ENCODE results near the gene IFI16. TPM values are rescaled to one million over a fixed set of nuclear protein-coding genes. Genes with fewer than 3 reads are reported as not detected.
A peak's percentile ranks its signal among the peaks of the same experiment; 100 is the strongest.
"Not testable (repeated sequence)": the region's sequence is repeated elsewhere in the genome, so short reads cannot be mapped to it uniquely, and the experiment has no call there.

Gene IFI16
- total and polyA plus RNA-seq, 10 of the 15 experiments (the other 5 are each of a cell fraction or from before 2014, with no cell fraction given) = 120 to 375 (median 188) TPM

DNA sequence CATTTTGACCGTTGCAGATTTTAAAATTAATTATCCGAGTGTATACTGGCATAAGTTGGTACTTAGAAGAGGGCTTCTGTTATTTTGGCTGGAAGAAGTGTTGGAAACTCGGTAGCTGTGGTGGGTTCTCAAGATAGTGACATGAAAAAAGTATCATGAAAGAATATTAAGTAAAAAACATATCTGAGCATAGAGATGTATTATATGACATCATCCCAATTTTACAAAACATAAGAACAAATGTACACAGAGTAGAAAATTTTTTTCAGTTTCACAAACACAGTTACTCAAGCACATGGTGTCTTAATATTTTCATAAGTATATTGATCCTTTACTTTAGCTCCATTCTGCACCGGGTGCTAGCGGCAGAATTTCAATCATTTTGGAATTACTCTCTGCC is 684 bp downstream of the IFI16 start:
- Histone ChIP-seq H3K27ac (ENCODE audit: control insufficient read depth, insufficient read depth) (peak overlapping the region; percentile 100), H4K20me1 (ENCODE audit: control insufficient read depth, insufficient read depth) (no peaks in the 10 kb centered on the region), H3K36me3 (ENCODE audit: control insufficient read depth in 2 of 2, insufficient read depth in 2 of 2, low read length in 1 of 2) (peaks cover 0 to 4% of the 10 kb centered on the region in 2 experiments; a peak in 1 of 4 replicates), H3K4me2 (ENCODE audit: control insufficient read depth, insufficient read depth) (peak overlapping the region; percentile 97; the same call in 1 of the 2 replicates), H2AFZ (ENCODE audit: control insufficient read depth, low read depth, low read length) (no peak overlapping the region), H3K9me3 (replicated peaks; ENCODE audit: control insufficient read depth, insufficient read depth, low read length) (no peaks in the 10 kb centered on the region; the same call in 2 of the 3 replicates), H3K9ac (ENCODE audit: control insufficient read depth, insufficient read depth, low read length) (peak overlapping the region; percentile 99), H3K4me3 (peak overlapping the region; percentile 91), H3K4me1 (ENCODE audit: control insufficient read depth, insufficient read depth, low read length) (peaks cover 17% of the 10 kb centered on the region; the same call in 1 of the 2 replicates), H3K27me3 (replicated peaks in 1 of 2; ENCODE audit: control insufficient read depth in 2 of 2, insufficient read depth in 2 of 2, low read length in 1 of 2) (no peaks in the 10 kb centered on the region), H3K79me2 (ENCODE audit: control insufficient read depth, insufficient read depth, low read length) (peaks cover 66% of the 10 kb centered on the region)
- intact Hi-C loops (cut with micrococcal nuclease; ENCODE audit: unreplicated experiment) = no loop called here
- ChIA-PET POLR2A (interaction anchor here (0.6 to 4.5 kb wide), 4 partner anchors 24 to 178 kb away, joined by 3 to 46 read pairs (median 22); partner anchors contain the start of gene AIM2), RAD21 (ENCODE audit: unreplicated experiment) (interaction anchor here (3.4 kb wide), 1 partner anchor 62 kb away, joined by 25 read pairs; no protein-coding TSS in a partner anchor), CTCF (interaction anchor here (0.6 to 4.3 kb wide), 2 partner anchors 62 to 1037 kb away, joined by 3 to 37 read pairs; no protein-coding TSS in a partner anchor), SMC1A (ENCODE audit: uncharacterized antibody, unreplicated experiment) (interaction anchor here (0.8 to 3.8 kb wide), 9 partner anchors 10 to 179 kb away, joined by 3 to 32 read pairs (median 6); partner anchors contain the start of genes AIM2 and MNDA)
- DNase-seq (ENCODE audit: low read depth, low spot score) = no peak
- BruUV-seq (replicated peaks) = no TSS peak
- in situ Hi-C loops (cut with MboI) = no loop called here
- WGBS (ENCODE audit: insufficient coverage, insufficient replicate concordance, low lambda C conversion rate, missing lambda C conversion rate) = under 1% methylated on average over 5 of the region's 5 CpGs
- no peak for FAIRE-seq
- TF ChIP-seq NFYA (IDR thresholded peaks at IDR 0.05; ENCODE audit: borderline replicate concordance, low read depth, low read length) = no peak
- TF ChIP-seq SUZ12 (IDR thresholded peaks at IDR 0.05; ENCODE audit: unreplicated experiment) = no peak
- no peak for TF ChIP-seq KAT2A (conservative IDR thresholded peaks at IDR 0.05; ENCODE audit: control insufficient read depth, low read depth, low read length)
- TF ChIP-seq BCL11A (IDR thresholded peaks at IDR 0.05; ENCODE audit: low read depth, low read length) = no peak
- peak; percentile 40; the same call in 1 of the 2 replicates for TF ChIP-seq MXI1 (IDR thresholded peaks at IDR 0.05; ENCODE audit: low read depth, low read length)
- TF ChIP-seq ATF7 (IDR thresholded peaks at IDR 0.05; ENCODE audit: low read depth) = peak; percentile 94
- peak; percentile 1; the same call in 2 of the 3 replicates for ATAC-seq

DNA sequence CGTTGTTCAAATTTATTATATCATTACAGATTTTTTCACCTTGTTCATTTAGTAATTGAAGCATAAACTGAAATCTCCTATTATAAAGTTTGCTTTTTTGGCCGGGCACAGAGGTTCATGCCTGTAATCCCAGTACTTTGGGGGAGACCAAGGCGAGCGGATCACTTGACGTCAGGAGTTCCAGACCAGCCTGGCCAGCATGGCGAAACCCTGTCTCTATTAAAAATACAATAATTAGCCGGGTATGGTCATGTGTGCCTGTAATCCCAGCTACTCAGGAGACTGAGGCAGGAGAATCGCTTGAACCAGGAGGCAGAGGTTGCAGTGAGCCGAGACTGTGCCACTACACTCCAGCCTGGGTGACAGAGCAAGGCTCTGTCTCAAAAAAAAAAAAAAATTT is 1.3 kb downstream of the IFI16 start:
- Histone ChIP-seq H3K4me1 (ENCODE audit: control insufficient read depth, insufficient read depth, low read length) (peaks cover 18% of the 10 kb centered on the region; the same call in 1 of the 2 replicates), H3K27ac (ENCODE audit: control insufficient read depth, insufficient read depth) (peak overlapping the region; percentile 100), H3K9ac (ENCODE audit: control insufficient read depth, insufficient read depth, low read length) (peak overlapping the region; percentile 99), H3K4me3 (peak overlapping the region; percentile 91), H3K79me2 (ENCODE audit: control insufficient read depth, insufficient read depth, low read length) (peaks cover 72% of the 10 kb centered on the region)
- TF ChIP-seq MLLT1 (IDR thresholded peaks at IDR 0.05) = peak; percentile 60; the same call in 1 of the 2 replicates
- TF ChIP-seq POLR2AphosphoS5 (IDR thresholded peaks at IDR 0.05; ENCODE audit: low read length) = 0 out of 2 replicates have a peak, but pooled peaks have one; percentile 36
- DNase-seq (ENCODE audit: low read depth, low spot score); H3K4me2 ChIP-seq (ENCODE audit: control insufficient read depth, insufficient read depth); H3K36me3 ChIP-seq (ENCODE audit: control insufficient read depth in 2 of 2, insufficient read depth in 2 of 2, low read length in 1 of 2); H3K27me3 ChIP-seq (replicated peaks in 1 of 2; ENCODE audit: control insufficient read depth in 2 of 2, insufficient read depth in 2 of 2, low read length in 1 of 2); H3K9me3 ChIP-seq (replicated peaks; ENCODE audit: control insufficient read depth, insufficient read depth, low read length); H2AFZ ChIP-seq (ENCODE audit: control insufficient read depth, low read depth, low read length); BruUV-seq (replicated peaks); intact Hi-C loops (cut with micrococcal nuclease; ENCODE audit: unreplicated experiment); in situ Hi-C loops (cut with MboI); H4K20me1 ChIP-seq (ENCODE audit: control insufficient read depth, insufficient read depth); FAIRE-seq: not testable (repeated sequence)
- ChIA-PET RAD21 (ENCODE audit: unreplicated experiment) (interaction anchor here (3.4 kb wide), 1 partner anchor 61 kb away, joined by 25 read pairs; no protein-coding TSS in a partner anchor), POLR2A (interaction anchor here (0.6 to 4.5 kb wide), 4 partner anchors 24 to 179 kb away, joined by 3 to 46 read pairs (median 22); partner anchors contain the start of gene AIM2), SMC1A (ENCODE audit: uncharacterized antibody, unreplicated experiment) (interaction anchor here (1.1 to 3.8 kb wide), 3 partner anchors 42 to 65 kb away, joined by 4 to 32 read pairs (median 23); partner anchors contain the start of gene AIM2), CTCF (interaction anchor here (4.3 kb wide), 1 partner anchor 61 kb away, joined by 37 read pairs; no protein-coding TSS in a partner anchor)
- peak; percentile 0; the same call in 2 of the 3 replicates for ATAC-seq
- under 1% methylated on average over 9 of the region's 9 CpGs for WGBS (ENCODE audit: insufficient coverage, insufficient replicate concordance, low lambda C conversion rate, missing lambda C conversion rate)
